ENCODE measurements around the gene SLC25A22. TPM values are rescaled to one million over a fixed set of nuclear protein-coding genes. Genes with fewer than 3 reads are reported as not detected.

SLC25A22 gene
- polyA plus RNA-seq, 1 donor: 9.2 TPM

GRCh38 chr11:803770-804598 lies 5.9 kb upstream of the SLC25A22 start:
- DNase-seq (ENCODE audit: low read depth): no peak

- DNase-seq (ENCODE audit: low read depth): no peak
Observed at GRCh38 chr11:803467-803742, 5.3 kb upstream of the SLC25A22 start.

- no peak for DNase-seq (ENCODE audit: low read depth)
Observed at GRCh38 chr11:802693-803466, 4.8 kb upstream of the SLC25A22 start.

DNA sequence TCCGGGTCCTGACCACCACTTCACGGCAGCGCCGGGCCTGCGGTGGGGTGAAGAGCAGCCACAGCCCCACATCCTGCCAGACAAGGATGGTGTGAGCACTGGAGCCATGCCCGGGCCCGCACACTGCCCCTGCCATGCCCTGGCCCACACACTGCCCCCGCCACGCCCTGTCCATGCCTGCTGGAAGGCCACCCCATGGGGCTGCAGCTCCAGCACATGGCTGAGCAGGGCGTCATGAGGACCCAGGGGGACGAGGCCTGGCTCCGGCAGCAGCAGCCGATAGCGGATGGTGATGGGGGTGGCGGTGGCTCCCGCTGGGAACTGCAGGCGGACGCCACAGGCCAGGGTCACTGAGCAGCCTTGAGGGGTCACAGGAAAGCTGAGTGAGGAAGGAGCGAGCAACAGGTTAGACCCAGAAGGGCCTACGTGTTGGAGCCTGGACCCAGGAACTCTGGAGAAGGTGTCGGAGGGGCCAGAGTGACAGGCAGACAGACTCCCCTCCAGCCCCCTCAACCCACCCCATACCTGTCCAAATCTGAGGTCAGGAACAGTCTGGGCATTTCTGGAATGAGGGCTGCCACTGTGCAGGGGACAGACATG lies 4.0 kb upstream of the SLC25A22 start:
- no peak for DNase-seq (ENCODE audit: low read depth)

- DNase-seq (ENCODE audit: low read depth): no peak
Observed at GRCh38 chr11:801097-801780, 3.2 kb upstream of the SLC25A22 start.

DNA sequence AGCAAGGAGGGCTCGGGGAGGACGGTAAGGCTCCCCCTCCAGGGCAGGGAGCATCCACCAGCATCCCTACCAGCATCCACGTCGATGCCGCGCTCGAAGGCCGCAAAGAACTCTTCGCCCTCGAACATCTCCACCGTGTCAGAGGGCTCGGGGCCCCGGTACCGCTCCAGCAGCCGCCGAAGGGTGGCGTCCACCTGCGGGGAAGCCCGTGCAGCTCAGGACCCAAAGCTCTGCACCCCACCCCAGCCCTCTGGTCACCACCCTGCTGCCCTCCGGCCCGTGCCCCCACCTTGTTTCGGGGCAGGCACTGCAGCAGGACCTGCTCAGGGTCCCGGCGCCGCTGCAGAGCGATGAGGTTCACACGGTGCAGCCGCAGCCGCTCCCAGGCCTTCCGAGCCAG lies 2.4 kb upstream of the SLC25A22 start:
- no peak for DNase-seq (ENCODE audit: low read depth)

- DNase-seq (ENCODE audit: low read depth): no peak
Observed at GRCh38 chr11:799641-800316, 1.7 kb upstream of the SLC25A22 start.

DNA sequence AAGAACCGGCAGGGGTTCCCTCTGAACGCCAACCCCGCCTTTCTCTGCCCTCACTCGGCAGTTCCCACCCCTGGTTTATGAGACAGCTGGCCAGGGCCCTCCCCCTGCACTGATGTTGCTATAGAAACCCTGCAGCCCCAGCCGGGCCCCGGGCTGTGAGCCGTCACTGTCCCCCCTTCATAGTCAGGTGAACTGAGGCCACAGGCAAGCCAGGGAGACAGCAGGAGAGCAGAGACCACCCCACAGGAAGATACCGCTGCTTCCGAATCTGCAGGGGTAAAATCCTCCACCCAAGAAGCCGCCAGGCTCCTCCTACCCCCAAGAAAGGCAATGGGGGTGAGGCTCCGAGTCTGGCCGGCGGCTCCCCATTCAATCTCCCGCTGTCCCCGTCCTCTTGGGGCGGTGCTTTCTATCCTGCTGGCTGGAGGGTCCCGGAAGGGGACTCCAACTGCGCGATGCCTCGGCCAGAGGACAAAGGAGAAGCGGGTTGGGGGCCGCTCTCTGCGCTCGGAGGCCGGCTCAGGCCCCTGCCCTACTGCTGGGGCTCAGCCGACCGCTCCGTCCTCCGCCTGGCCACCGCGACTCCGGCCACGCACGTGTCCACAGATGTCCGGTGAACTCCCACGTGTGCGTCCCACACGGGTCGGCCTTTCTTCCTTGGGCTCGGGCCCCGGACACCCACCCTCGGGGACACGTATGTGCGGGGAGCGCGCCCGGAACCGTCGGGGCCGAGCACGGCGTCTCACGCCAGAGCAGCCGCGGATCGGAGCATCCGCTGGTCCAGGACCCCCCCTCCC lies 587 bp downstream of the SLC25A22 start:
- DNase-seq (ENCODE audit: low read depth): no peak

- no peak for DNase-seq (ENCODE audit: low read depth)
Observed at GRCh38 chr11:796565-797295, 1.4 kb downstream of the SLC25A22 start.

- no peak for DNase-seq (ENCODE audit: low read depth)
Observed at GRCh38 chr11:795634-796564, 2.2 kb downstream of the SLC25A22 start.

DNA sequence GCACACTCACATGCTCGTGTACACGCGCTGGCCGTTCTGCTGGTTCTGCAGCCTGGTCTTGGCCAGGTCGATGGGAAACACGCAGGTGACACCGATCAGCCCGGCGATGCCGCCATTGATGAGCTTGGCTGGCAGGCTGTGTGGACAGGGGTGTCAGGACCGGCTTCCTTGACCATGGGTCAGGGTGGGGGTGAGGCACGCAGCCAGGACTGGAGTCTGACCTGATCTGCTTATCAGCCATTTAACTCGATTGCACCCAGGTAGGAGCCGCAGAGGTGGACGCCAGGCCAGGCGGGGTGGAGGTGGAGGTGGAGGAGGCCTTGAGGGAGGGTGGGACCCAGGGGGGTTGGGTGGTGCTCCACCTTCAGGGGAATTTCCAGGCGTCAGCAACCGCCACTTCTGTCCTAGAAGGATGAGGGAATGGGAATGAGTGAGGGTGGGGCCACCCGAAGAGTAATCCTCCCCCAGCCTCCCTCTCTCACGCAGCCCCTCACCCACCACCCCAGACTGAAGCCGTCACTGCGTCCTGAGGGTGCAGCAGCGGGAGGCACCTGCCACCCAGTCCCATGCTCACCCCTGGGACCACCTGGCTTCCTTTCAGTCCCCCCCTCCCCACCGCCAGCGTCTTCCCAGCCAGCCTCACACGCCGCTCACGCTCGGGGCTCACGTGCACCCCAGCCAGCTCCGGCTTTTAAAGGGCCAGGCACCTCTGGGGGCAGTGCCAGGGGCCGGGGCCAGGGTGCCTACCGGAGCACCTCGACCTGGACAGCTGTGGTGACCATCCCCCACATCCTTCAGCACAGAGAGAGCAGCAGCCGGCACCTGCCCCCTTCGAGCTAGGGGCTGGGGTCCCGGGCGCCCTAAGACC lies 3.1 kb downstream of the SLC25A22 start:
- DNase-seq (ENCODE audit: low read depth): no peak

- no peak for DNase-seq (ENCODE audit: low read depth)
Observed at GRCh38 chr11:794013-794765, 3.9 kb downstream of the SLC25A22 start.

GRCh38 chr11:793556-793955 lies 4.5 kb downstream of the SLC25A22 start:
- no peak for DNase-seq (ENCODE audit: low read depth)

DNA sequence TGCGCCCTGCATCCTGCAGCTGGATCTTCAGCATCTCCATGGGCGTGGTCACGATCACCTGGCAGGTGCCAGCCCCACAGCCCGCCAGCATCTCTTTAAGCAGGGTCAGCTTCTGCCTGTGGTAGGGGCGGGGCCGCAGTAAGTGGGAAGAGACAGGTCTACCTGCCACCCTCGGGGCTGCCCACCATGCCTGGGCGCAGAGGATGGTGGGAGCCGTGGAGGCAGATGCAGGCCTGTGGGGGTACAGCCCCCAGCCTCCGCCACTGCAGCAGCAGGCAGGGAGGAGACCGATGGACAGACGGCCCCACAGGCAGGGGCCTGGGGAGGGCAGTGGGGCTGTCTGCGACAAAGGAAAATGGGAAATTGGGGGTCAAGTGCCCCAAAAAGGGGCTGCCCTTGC lies 5.2 kb downstream of the SLC25A22 start:
- no peak for DNase-seq (ENCODE audit: low read depth)

- DNase-seq (ENCODE audit: low read depth): no peak
Observed at GRCh38 chr11:792535-792821, 5.6 kb downstream of the SLC25A22 start.

GRCh38 chr11:791658-792534 lies 6.2 kb downstream of the SLC25A22 start:
- no peak for DNase-seq (ENCODE audit: low read depth)
